HUES48 (cell line): ENCODE measurements around the gene IARS2.
"Not testable (repeated sequence)": the region's sequence is repeated elsewhere in the genome, so short reads cannot be mapped to it uniquely, and the experiment has no call there.

Source experiments
- H3K27ac ChIP-seq: one replicate; pipeline ENCODE4 v1.7.0; 2013; ENCODE audit warnings: low read depth, low read length, inconsistent platforms
- H3K27me3 ChIP-seq: 2 replicates; pipeline ENCODE4 v1.6.1; 2013; ENCODE audit warnings: mild to moderate bottlenecking, low read length; ENCODE audit not compliant: control insufficient read depth, insufficient read depth
- H3K36me3 ChIP-seq: 2 replicates; pipeline ENCODE4 v1.6.1; 2013; ENCODE audit warnings: low read length; ENCODE audit not compliant: control insufficient read depth, insufficient read depth
- H3K4me1 ChIP-seq: 2 replicates; pipeline ENCODE4 v1.6.1; 2013; ENCODE audit warnings: mild to moderate bottlenecking, low read length; ENCODE audit not compliant: control insufficient read depth, insufficient read depth
- H3K4me3 ChIP-seq: 2 replicates; pipeline ENCODE4 v1.5.1; 2013; ENCODE audit warnings: mild to moderate bottlenecking, low read depth, low read length
- H3K9ac ChIP-seq: 2 replicates; pipeline ENCODE4 v1.6.1; 2013; ENCODE audit warnings: mild to moderate bottlenecking, low read depth, low read length, moderate library complexity
- H3K9me3 ChIP-seq: 2 replicates; pipeline ENCODE4 v1.6.1; 2013; ENCODE audit warnings: low read length; ENCODE audit not compliant: control insufficient read depth, insufficient read depth

IARS2 gene

GRCh38 chr1:220077887-220078286, 16.0 kb upstream of the IARS2 start:
- H3K9ac ChIP-seq = no peak overlapping the region
- no peaks in the 10 kb centered on the region for H3K27me3 ChIP-seq
- H3K4me3 ChIP-seq = no peak overlapping the region
- no peaks in the 10 kb centered on the region for H3K9me3 ChIP-seq
- H3K27ac ChIP-seq = no peak overlapping the region
- H3K36me3 ChIP-seq = peaks cover 7% of the 10 kb centered on the region
- H3K4me1 ChIP-seq = no peaks in the 10 kb centered on the region

GRCh38 chr1:220084460-220084859, 9.5 kb upstream of the IARS2 start:
- H3K9ac ChIP-seq = no peak overlapping the region
- no peak overlapping the region for H3K27ac ChIP-seq
- no peaks in the 10 kb centered on the region for H3K9me3 ChIP-seq
- H3K4me3 ChIP-seq = no peak overlapping the region
- no peaks in the 10 kb centered on the region for H3K27me3 ChIP-seq
- no peaks in the 10 kb centered on the region for H3K4me1 ChIP-seq
- H3K36me3 ChIP-seq = no peaks in the 10 kb centered on the region

- not testable (repeated sequence) for H3K9ac ChIP-seq, H3K4me1 ChIP-seq, H3K27ac ChIP-seq, H3K9me3 ChIP-seq, H3K27me3 ChIP-seq, H3K36me3 ChIP-seq, H3K4me3 ChIP-seq
These were observed 7.7 kb upstream of the IARS2 start for GRCh38 chr1:220086261-220086686.

GRCh38 chr1:220089650-220090556, 4.0 kb upstream of the IARS2 start, which contains the start of gene BPNT1:
Gene BPNT1 (minus strand): TSS chr1:220089788. CDS start chr1:220079846, 9,942 bp downstream.
- Histone ChIP-seq H3K4me1 (0 out of 2 replicates have a peak, but pooled peaks cover 1% of the 10 kb centered on the region), H3K9me3 (no peaks in the 10 kb centered on the region), H3K36me3 (no peaks in the 10 kb centered on the region), H3K27ac (no peak within 1 kb of the TSS), H3K9ac (peak within 1 kb of the TSS; percentile 42), H3K27me3 (no peaks in the 10 kb centered on the region), H3K4me3 (peak within 1 kb of the TSS; percentile 91)

GRCh38 chr1:220092694-220093093, 1.2 kb upstream of the IARS2 start:
- no peaks in the 10 kb centered on the region for H3K9me3 ChIP-seq
- no peak overlapping the region for H3K27ac ChIP-seq
- no peaks in the 10 kb centered on the region for H3K27me3 ChIP-seq
- H3K4me3 ChIP-seq = no peak overlapping the region
- peaks cover 19% of the 10 kb centered on the region for H3K36me3 ChIP-seq
- no peak overlapping the region for H3K9ac ChIP-seq
- H3K4me1 ChIP-seq = 0 out of 2 replicates have a peak, but pooled peaks cover 3% of the 10 kb centered on the region

GRCh38 chr1:220093361-220094015, 444 bp upstream of the IARS2 start:
- Histone ChIP-seq H3K4me3 (no peak overlapping the region), H3K4me1 (0 out of 2 replicates have a peak, but pooled peaks cover 3% of the 10 kb centered on the region), H3K27me3 (no peaks in the 10 kb centered on the region), H3K36me3 (peaks cover 26% of the 10 kb centered on the region), H3K9me3 (no peaks in the 10 kb centered on the region), H3K9ac (no peak overlapping the region), H3K27ac (no peak overlapping the region)

GRCh38 chr1:220099826-220100225, 5.9 kb downstream of the IARS2 start:
- H3K4me1 ChIP-seq = 0 out of 2 replicates have a peak, but pooled peaks cover 3% of the 10 kb centered on the region
- H3K36me3 ChIP-seq = peaks cover 86% of the 10 kb centered on the region
- H3K27ac ChIP-seq = no peak overlapping the region
- no peak overlapping the region for H3K4me3 ChIP-seq
- H3K9ac ChIP-seq = no peak overlapping the region
- H3K27me3 ChIP-seq = no peaks in the 10 kb centered on the region
- no peaks in the 10 kb centered on the region for H3K9me3 ChIP-seq

- H3K36me3 ChIP-seq = peaks cover 81% of the 10 kb centered on the region
- H3K9ac ChIP-seq, H3K27ac ChIP-seq, H3K27me3 ChIP-seq, H3K4me1 ChIP-seq, H3K4me3 ChIP-seq, H3K9me3 ChIP-seq: not testable (repeated sequence)
These were observed 16.5 kb downstream of the IARS2 start for GRCh38 chr1:220110473-220110872.

- H3K27ac ChIP-seq, H3K9me3 ChIP-seq, H3K4me1 ChIP-seq, H3K4me3 ChIP-seq, H3K9ac ChIP-seq, H3K27me3 ChIP-seq: not testable (repeated sequence)
- peaks cover 74% of the 10 kb centered on the region for H3K36me3 ChIP-seq
These were observed 18.7 kb downstream of the IARS2 start for GRCh38 chr1:220112600-220112999.

GRCh38 chr1:220113136-220113695, 19.3 kb downstream of the IARS2 start:
- Histone ChIP-seq H3K4me3 (no peak overlapping the region), H3K4me1 (no peaks in the 10 kb centered on the region), H3K27me3 (no peaks in the 10 kb centered on the region), H3K27ac (no peak overlapping the region), H3K9ac (no peak overlapping the region), H3K36me3 (peaks cover 78% of the 10 kb centered on the region), H3K9me3 (no peaks in the 10 kb centered on the region)

GRCh38 chr1:220119043-220119512, 25.1 kb downstream of the IARS2 start:
- Histone ChIP-seq H3K4me3 (no peak overlapping the region), H3K27me3 (no peaks in the 10 kb centered on the region), H3K27ac (no peak overlapping the region), H3K4me1 (no peaks in the 10 kb centered on the region), H3K9ac (no peak overlapping the region), H3K9me3 (no peaks in the 10 kb centered on the region), H3K36me3 (peaks cover 37% of the 10 kb centered on the region)
